ENCODE measurements around the gene SMS. TPM values are rescaled to one million over a fixed set of nuclear protein-coding genes. Genes with fewer than 3 reads are reported as not detected.

SMS gene
- total and polyA plus RNA-seq, 2 of the 13 experiments (the other 11 are each of a cell fraction or from before 2014, with no cell fraction given) = 40.5 to 91.9 TPM

DNA sequence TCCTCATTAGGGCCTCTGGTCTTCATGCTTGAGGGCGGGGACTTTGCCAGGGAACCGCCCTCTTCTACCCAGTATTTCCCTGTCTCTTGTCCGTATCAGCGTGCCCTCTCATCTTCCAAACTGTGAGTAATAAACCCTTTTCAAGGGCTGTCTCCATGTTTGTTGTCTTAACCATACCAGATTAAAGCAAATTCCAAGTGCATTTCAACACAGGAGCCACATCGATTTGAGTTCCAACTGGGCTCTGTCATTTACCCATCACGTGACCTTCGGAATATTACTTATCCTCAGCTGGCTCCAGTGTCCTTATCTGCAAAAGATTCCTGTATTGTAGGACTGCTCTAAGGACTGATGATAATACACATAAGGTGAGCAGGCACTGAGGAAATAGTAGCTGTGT, 85.2 kb downstream of the SMS start (continued):
- TF ChIP-seq, protein P1, sequence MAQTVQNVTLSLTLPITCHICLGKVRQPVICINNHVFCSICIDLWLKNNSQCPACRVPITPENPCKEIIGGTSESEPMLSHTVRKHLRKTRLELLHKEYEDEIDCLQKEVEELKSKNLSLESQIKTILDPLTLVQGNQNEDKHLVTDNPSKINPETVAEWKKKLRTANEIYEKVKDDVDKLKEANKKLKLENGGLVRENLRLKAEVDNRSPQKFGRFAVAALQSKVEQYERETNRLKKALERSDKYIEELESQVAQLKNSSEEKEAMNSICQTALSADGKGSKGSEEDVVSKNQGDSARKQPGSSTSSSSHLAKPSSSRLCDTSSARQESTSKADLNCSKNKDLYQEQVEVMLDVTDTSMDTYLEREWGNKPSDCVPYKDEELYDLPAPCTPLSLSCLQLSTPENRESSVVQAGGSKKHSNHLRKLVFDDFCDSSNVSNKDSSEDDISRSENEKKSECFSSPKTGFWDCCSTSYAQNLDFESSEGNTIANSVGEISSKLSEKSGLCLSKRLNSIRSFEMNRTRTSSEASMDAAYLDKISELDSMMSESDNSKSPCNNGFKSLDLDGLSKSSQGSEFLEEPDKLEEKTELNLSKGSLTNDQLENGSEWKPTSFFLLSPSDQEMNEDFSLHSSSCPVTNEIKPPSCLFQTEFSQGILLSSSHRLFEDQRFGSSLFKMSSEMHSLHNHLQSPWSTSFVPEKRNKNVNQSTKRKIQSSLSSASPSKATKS (CRISPR knock-in tag; IDR thresholded peaks at IDR 0.05) = no peak
- TF ChIP-seq ZNF883 (CRISPR knock-in tag; IDR thresholded peaks at IDR 0.05; ENCODE audit: not compliant biosample characterization) (no peak), TCF7 (IDR thresholded peaks at IDR 0.05; ENCODE audit: low read depth) (peak; percentile 20; the same call in 1 of the 2 replicates), FOXA3 (CRISPR knock-in tag; IDR thresholded peaks at IDR 0.05) (peak; percentile 19; the same call in 1 of the 2 replicates), YEATS2 (CRISPR knock-in tag; IDR thresholded peaks at IDR 0.05; ENCODE audit: borderline replicate concordance) (no peak)

- Histone ChIP-seq H3K9ac (ENCODE audit: insufficient read depth, low read depth, low read length) (no peak overlapping the region), H4K20me1 (ENCODE audit: insufficient read depth, low read length) (no peaks in the 10 kb centered on the region), H3K79me2 (ENCODE audit: insufficient read depth, low read length) (no peaks in the 10 kb centered on the region), H3K9me3 (ENCODE audit: low read length) (no peaks in the 10 kb centered on the region), H3K4me3 (replicated peaks in 1 of 3; ENCODE audit: insufficient read depth in 1 of 3, low read depth in 2 of 3, low read length in 3 of 3) (no peak overlapping the region), H3K27ac (ENCODE audit: extremely low read length, insufficient read depth, low read length) (no peak overlapping the region), H3K4me1 (ENCODE audit: insufficient read depth, low read length) (peaks cover 13% of the 10 kb centered on the region; the same call in 1 of the 2 replicates), H3K27me3 (ENCODE audit: control insufficient read depth in 1 of 2, insufficient read depth in 2 of 2, low read length in 2 of 2) (no peaks in the 10 kb centered on the region), H2AFZ (ENCODE audit: low read length) (no peak overlapping the region), H3K36me3 (replicated peaks in 1 of 2; ENCODE audit: control insufficient read depth in 1 of 2, insufficient read depth in 2 of 2, low read length in 2 of 2) (no peaks in the 10 kb centered on the region), H3K4me2 (ENCODE audit: low read depth, low read length) (no peak overlapping the region)
- POLR2A ChIA-PET = no interaction called here
- WGBS (ENCODE audit: low lambda C conversion rate) = 90% methylated on average over 3 of the region's 4 CpGs
- CTCF ChIA-PET (ENCODE audit: low intra/inter-chr PET ratio, low total read pairs) = no interaction called here
- BruUV-seq (replicated peaks) = no TSS peak
- DNase-seq (ENCODE audit: low spot score) = no peak
- intact Hi-C loops (cut with micrococcal nuclease; ENCODE audit: unreplicated experiment) = no loop called here
- in situ Hi-C loops (cut with HindIII; ENCODE audit: extremely low pct_ligation_motif_present, low pct_unique_long_range_greater_than_20kb) = no loop called here
- no peak for ATAC-seq
- FAIRE-seq = no peak
- TF ChIP-seq NFATC3 (CRISPR knock-in tag; IDR thresholded peaks at IDR 0.05) (no peak), ZNF143 (CRISPR knock-in tag; IDR thresholded peaks at IDR 0.05) (no peak), NFYB (CRISPR knock-in tag; IDR thresholded peaks at IDR 0.05) (no peak), GLI4 (CRISPR knock-in tag; IDR thresholded peaks at IDR 0.05; ENCODE audit: borderline replicate concordance) (no peak), TSC22D2 (CRISPR knock-in tag; IDR thresholded peaks at IDR 0.05; ENCODE audit: borderline replicate concordance) (no peak), FOXP1 (IDR thresholded peaks at IDR 0.05) (no peak), FOXP1 (CRISPR knock-in tag; IDR thresholded peaks at IDR 0.05) (no peak), ZNF337 (CRISPR knock-in tag; IDR thresholded peaks at IDR 0.05; ENCODE audit: borderline replicate concordance, low read depth) (no peak), ZFP82 (CRISPR knock-in tag; IDR thresholded peaks at IDR 0.05; ENCODE audit: borderline replicate concordance) (no peak), NR2C2 (CRISPR knock-in tag; IDR thresholded peaks at IDR 0.05; ENCODE audit: borderline replicate concordance) (no peak), ELK4 (CRISPR knock-in tag; IDR thresholded peaks at IDR 0.05; ENCODE audit: borderline replicate concordance) (no peak), ZNF343 (CRISPR knock-in tag; IDR thresholded peaks at IDR 0.05) (no peak)
- TF ChIP-seq, protein P2, sequence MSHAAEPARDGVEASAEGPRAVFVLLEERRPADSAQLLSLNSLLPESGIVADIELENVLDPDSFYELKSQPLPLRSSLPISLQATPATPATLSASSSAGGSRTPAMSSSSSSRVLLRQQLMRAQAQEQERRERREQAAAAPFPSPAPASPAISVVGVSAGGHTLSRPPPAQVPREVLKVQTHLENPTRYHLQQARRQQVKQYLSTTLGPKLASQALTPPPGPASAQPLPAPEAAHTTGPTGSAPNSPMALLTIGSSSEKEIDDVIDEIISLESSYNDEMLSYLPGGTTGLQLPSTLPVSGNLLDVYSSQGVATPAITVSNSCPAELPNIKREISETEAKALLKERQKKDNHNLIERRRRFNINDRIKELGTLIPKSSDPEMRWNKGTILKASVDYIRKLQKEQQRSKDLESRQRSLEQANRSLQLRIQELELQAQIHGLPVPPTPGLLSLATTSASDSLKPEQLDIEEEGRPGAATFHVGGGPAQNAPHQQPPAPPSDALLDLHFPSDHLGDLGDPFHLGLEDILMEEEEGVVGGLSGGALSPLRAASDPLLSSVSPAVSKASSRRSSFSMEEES (CRISPR knock-in tag; IDR thresholded peaks at IDR 0.05) = no peak
Measured at GRCh38 chrX:22026731-22027130, 86.2 kb downstream of the SMS start.

Data from HepG2 (cell line).